PC-3 (cell line): Measurements from ENCODE around the gene RHOG.

Experiments
- EZH2 ChIP-seq: fragments of 300-600 bp; sonication (generic); IDR thresholded peaks from one replicate; pipeline ENCODE4 v1.6.1; 2017; ENCODE audit warnings: antibody characterized with exemption, mild to moderate bottlenecking, low read length; ENCODE audit not compliant: unreplicated experiment
- EZH2phosphoT487 ChIP-seq: fragments of 300-600 bp; sonication (generic); IDR thresholded peaks from 2 replicates; pipeline ENCODE4 v1.6.1; 2018; ENCODE audit warnings: mild to moderate bottlenecking, antibody characterized with exemption, low read length, borderline replicate concordance
- TF ChIP-seq, protein P1 (sequence below): fragments of 300-600 bp; sonication (generic); conservative IDR thresholded peaks from 2 replicates; pipeline ENCODE4 v1.5.1; 2017; ENCODE audit warnings: antibody characterized with exemption, low read depth, mild to moderate bottlenecking, low read length

DNA sequence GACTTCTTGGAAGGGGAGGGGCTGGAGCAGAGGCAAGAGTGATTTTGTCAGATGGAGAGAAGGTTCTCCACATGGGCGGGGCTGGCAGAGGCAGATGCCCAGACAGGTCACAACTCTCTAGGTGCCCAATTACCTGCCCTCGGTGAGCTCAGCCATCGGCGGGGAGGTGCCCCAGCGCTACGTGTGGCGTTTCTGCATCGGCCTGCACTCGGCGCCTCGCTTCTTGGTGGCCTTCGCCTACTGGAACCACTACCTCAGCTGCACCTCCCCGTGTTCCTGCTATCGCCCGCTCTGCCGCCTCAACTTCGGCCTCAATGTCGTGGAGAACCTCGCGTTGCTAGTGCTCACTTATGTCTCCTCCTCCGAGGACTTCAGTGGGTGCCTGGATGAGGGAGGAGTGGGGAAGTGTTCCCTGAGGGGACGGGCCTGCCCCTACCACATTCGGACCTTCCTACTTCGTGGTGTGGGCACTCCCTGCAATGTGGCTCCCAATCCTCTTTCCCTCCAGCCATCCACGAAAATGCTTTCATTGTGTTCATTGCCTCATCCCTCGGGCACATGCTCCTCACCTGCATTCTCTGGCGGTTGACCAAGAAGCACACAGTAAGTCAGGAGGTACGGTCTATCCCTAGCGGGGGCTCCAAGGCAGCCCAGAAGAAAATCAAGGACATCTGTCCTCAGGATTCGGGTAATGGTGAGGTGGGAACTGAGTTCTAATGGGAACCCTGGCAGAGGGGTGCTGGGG, 16.8 kb downstream of the RHOG start:
- TF ChIP-seq, protein P1, sequence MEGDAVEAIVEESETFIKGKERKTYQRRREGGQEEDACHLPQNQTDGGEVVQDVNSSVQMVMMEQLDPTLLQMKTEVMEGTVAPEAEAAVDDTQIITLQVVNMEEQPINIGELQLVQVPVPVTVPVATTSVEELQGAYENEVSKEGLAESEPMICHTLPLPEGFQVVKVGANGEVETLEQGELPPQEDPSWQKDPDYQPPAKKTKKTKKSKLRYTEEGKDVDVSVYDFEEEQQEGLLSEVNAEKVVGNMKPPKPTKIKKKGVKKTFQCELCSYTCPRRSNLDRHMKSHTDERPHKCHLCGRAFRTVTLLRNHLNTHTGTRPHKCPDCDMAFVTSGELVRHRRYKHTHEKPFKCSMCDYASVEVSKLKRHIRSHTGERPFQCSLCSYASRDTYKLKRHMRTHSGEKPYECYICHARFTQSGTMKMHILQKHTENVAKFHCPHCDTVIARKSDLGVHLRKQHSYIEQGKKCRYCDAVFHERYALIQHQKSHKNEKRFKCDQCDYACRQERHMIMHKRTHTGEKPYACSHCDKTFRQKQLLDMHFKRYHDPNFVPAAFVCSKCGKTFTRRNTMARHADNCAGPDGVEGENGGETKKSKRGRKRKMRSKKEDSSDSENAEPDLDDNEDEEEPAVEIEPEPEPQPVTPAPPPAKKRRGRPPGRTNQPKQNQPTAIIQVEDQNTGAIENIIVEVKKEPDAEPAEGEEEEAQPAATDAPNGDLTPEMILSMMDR = no peak
- TF ChIP-seq EZH2 (no peak), EZH2phosphoT487 (no peak)
